K562 (cell line): ENCODE measurements around the gene NEMF.

ENCODE experiments used
- ADNP ChIP-seq: fragments of 200-800 bp; sonication (Bioruptor generic); IDR thresholded peaks from 2 replicates; pipeline ENCODE4 v1.6.1; 2016; ENCODE audit warnings: missing genetic modification characterization, missing compliant biosample characterization
- ATF1 ChIP-seq, 2 experiments: fragments of 450-650 bp in 1 of 2; IDR thresholded peaks; 2 replicates each; pipeline ENCODE4 v1.6.1; 2016; ENCODE audit warnings: missing compliant biosample characterization in 1 of 2, missing genetic modification characterization in 1 of 2
- JUND ChIP-seq, 2 experiments: IDR thresholded peaks; 2 replicates in 1 of 2; 3 replicates in 1 of 2; pipeline ENCODE4 v1.6.1; 2011; ENCODE audit warnings: borderline replicate concordance in 2 of 2, low read depth in 2 of 2, low read length in 2 of 2, improper control_type of control experiment in 1 of 2, missing biosample characterization in 1 of 2, missing genetic modification characterization in 1 of 2, missing genetic modification reagents in 1 of 2
- LEF1 ChIP-seq: fragments of 450-650 bp; IDR thresholded peaks from 2 replicates; pipeline ENCODE4 v1.6.1; 2016; ENCODE audit warnings: mild to moderate bottlenecking
- NCOA1 ChIP-seq: fragments of 450-650 bp; IDR thresholded peaks from 2 replicates; pipeline ENCODE4 v1.6.1; 2016; ENCODE audit warnings: low read depth
- RAD51 ChIP-seq: fragments of 450-650 bp; IDR thresholded peaks from 2 replicates; pipeline ENCODE4 v1.7.1; 2016; ENCODE audit warnings: low read depth, mild to moderate bottlenecking, borderline replicate concordance
- SNRNP70 ChIP-seq: fragments of 200-400 bp; formaldehyde crosslinking; optimal IDR thresholded peaks from 2 replicates; pipeline ENCODE3; 2017; ENCODE audit warnings: low read depth, low read length
- SREBF1 ChIP-seq: fragments of 150-350 bp; IDR thresholded peaks from 2 replicates; pipeline ENCODE4 v1.6.1; 2014; ENCODE audit warnings: antibody characterized with exemption, low read depth, low read length, borderline replicate concordance
- TAF1 ChIP-seq: IDR thresholded peaks from 2 replicates; pipeline ENCODE4 v1.6.1; 2011; ENCODE audit warnings: mild to moderate bottlenecking, low read length, moderate library complexity; ENCODE audit not compliant: insufficient read depth, control insufficient read depth, severe bottlenecking; ENCODE audit errors: extremely low read depth
- TF ChIP-seq, protein P1 (sequence below): sonication (generic); formaldehyde crosslinking; IDR thresholded peaks from 2 replicates; pipeline ENCODE4 v1.8.1; 2022; ENCODE audit warnings: missing genetic modification reagents
- TF ChIP-seq, protein P2 (sequence below): sonication (generic); formaldehyde crosslinking; IDR thresholded peaks from 2 replicates; pipeline ENCODE4 v1.8.0; 2022; ENCODE audit warnings: mild to moderate bottlenecking, missing genetic modification reagents
- TF ChIP-seq, protein P3 (sequence below): fragments of 250-450 bp; sonication (Bioruptor Pico); IDR thresholded peaks from 2 replicates; pipeline ENCODE4 v1.4.0; 2020
- TF ChIP-seq, protein P4 (sequence below): fragments of 450-650 bp; IDR thresholded peaks from 2 replicates; pipeline ENCODE4 v1.6.1; 2016; ENCODE audit warnings: borderline replicate concordance

DNA sequence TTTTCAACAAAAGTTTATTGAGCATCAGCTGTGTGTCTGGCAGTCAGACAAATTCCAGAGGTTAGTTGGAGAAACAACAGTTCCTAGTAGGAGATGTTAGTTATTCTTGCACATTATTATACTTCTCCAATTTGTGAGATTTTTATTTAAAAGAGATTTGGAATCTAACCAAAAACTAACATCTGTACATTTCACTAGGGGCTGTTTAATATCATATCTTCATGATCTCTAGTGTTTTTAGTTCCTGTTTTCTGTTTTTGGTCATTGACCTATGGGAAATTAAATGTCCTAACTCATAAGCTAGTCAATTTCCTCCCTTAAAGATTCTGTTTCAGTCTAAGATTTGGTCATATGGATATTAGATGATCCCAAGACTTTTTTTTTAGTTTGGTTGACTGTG lies 118.8 kb downstream of the NEMF start:
- TF ChIP-seq RAD51 (no peak), NCOA1 (no peak), SNRNP70 (no peak), TAF1 (no peak), LEF1 (no peak), JUND (IDR thresholded peaks at IDR 0.05; ENCODE audit: borderline replicate concordance, low read depth, low read length) (no peak), JUND (tag; IDR thresholded peaks at IDR 0.05; ENCODE audit: borderline replicate concordance, low read depth, low read length) (no peak), ADNP (tag) (no peak), SREBF1 (no peak), ATF1 (CRISPR knock-in tag; IDR thresholded peaks at IDR 0.05) (no peak), ATF1 (tag; IDR thresholded peaks at IDR 0.05) (no peak)
- TF ChIP-seq, protein P1, sequence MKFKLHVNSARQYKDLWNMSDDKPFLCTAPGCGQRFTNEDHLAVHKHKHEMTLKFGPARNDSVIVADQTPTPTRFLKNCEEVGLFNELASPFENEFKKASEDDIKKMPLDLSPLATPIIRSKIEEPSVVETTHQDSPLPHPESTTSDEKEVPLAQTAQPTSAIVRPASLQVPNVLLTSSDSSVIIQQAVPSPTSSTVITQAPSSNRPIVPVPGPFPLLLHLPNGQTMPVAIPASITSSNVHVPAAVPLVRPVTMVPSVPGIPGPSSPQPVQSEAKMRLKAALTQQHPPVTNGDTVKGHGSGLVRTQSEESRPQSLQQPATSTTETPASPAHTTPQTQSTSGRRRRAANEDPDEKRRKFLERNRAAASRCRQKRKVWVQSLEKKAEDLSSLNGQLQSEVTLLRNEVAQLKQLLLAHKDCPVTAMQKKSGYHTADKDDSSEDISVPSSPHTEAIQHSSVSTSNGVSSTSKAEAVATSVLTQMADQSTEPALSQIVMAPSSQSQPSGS (CRISPR knock-in tag), result no peak
- TF ChIP-seq, protein P2, sequence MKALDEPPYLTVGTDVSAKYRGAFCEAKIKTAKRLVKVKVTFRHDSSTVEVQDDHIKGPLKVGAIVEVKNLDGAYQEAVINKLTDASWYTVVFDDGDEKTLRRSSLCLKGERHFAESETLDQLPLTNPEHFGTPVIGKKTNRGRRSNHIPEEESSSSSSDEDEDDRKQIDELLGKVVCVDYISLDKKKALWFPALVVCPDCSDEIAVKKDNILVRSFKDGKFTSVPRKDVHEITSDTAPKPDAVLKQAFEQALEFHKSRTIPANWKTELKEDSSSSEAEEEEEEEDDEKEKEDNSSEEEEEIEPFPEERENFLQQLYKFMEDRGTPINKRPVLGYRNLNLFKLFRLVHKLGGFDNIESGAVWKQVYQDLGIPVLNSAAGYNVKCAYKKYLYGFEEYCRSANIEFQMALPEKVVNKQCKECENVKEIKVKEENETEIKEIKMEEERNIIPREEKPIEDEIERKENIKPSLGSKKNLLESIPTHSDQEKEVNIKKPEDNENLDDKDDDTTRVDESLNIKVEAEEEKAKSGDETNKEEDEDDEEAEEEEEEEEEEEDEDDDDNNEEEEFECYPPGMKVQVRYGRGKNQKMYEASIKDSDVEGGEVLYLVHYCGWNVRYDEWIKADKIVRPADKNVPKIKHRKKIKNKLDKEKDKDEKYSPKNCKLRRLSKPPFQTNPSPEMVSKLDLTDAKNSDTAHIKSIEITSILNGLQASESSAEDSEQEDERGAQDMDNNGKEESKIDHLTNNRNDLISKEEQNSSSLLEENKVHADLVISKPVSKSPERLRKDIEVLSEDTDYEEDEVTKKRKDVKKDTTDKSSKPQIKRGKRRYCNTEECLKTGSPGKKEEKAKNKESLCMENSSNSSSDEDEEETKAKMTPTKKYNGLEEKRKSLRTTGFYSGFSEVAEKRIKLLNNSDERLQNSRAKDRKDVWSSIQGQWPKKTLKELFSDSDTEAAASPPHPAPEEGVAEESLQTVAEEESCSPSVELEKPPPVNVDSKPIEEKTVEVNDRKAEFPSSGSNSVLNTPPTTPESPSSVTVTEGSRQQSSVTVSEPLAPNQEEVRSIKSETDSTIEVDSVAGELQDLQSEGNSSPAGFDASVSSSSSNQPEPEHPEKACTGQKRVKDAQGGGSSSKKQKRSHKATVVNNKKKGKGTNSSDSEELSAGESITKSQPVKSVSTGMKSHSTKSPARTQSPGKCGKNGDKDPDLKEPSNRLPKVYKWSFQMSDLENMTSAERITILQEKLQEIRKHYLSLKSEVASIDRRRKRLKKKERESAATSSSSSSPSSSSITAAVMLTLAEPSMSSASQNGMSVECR (CRISPR knock-in tag), result no peak
- TF ChIP-seq, protein P3, sequence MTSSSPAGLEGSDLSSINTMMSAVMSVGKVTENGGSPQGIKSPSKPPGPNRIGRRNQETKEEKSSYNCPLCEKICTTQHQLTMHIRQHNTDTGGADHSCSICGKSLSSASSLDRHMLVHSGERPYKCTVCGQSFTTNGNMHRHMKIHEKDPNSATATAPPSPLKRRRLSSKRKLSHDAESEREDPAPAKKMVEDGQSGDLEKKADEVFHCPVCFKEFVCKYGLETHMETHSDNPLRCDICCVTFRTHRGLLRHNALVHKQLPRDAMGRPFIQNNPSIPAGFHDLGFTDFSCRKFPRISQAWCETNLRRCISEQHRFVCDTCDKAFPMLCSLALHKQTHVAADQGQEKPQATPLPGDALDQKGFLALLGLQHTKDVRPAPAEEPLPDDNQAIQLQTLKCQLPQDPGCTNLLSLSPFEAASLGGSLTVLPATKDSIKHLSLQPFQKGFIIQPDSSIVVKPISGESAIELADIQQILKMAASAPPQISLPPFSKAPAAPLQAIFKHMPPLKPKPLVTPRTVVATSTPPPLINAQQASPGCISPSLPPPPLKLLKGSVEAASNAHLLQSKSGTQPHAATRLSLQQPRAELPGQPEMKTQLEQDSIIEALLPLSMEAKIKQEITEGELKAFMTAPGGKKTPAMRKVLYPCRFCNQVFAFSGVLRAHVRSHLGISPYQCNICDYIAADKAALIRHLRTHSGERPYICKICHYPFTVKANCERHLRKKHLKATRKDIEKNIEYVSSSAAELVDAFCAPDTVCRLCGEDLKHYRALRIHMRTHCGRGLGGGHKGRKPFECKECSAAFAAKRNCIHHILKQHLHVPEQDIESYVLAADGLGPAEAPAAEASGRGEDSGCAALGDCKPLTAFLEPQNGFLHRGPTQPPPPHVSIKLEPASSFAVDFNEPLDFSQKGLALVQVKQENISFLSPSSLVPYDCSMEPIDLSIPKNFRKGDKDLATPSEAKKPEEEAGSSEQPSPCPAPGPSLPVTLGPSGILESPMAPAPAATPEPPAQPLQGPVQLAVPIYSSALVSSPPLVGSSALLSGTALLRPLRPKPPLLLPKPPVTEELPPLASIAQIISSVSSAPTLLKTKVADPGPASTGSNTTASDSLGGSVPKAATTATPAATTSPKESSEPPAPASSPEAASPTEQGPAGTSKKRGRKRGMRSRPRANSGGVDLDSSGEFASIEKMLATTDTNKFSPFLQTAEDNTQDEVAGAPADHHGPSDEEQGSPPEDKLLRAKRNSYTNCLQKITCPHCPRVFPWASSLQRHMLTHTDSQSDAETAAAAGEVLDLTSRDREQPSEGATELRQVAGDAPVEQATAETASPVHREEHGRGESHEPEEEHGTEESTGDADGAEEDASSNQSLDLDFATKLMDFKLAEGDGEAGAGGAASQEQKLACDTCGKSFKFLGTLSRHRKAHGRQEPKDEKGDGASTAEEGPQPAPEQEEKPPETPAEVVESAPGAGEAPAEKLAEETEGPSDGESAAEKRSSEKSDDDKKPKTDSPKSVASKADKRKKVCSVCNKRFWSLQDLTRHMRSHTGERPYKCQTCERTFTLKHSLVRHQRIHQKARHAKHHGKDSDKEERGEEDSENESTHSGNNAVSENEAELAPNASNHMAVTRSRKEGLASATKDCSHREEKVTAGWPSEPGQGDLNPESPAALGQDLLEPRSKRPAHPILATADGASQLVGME (CRISPR knock-in tag), result no peak
- TF ChIP-seq, protein P4, sequence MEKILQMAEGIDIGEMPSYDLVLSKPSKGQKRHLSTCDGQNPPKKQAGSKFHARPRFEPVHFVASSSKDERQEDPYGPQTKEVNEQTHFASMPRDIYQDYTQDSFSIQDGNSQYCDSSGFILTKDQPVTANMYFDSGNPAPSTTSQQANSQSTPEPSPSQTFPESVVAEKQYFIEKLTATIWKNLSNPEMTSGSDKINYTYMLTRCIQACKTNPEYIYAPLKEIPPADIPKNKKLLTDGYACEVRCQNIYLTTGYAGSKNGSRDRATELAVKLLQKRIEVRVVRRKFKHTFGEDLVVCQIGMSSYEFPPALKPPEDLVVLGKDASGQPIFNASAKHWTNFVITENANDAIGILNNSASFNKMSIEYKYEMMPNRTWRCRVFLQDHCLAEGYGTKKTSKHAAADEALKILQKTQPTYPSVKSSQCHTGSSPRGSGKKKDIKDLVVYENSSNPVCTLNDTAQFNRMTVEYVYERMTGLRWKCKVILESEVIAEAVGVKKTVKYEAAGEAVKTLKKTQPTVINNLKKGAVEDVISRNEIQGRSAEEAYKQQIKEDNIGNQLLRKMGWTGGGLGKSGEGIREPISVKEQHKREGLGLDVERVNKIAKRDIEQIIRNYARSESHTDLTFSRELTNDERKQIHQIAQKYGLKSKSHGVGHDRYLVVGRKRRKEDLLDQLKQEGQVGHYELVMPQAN, result no peak
